ENCODE results near the gene ZNF385C.

ZNF385C gene

GRCh38 chr17:42098730-42099399 is 592 bp upstream of the ZNF385C start:
- no peaks in the 10 kb centered on the region for H3K9me3 ChIP-seq (ENCODE audit: insufficient read depth, low read length, severe bottlenecking)
- no peak for DNase-seq
- H3K27ac ChIP-seq (ENCODE audit: low read length): no peak overlapping the region
- H3K4me2 ChIP-seq (ENCODE audit: insufficient read depth, low read length): no peak overlapping the region
- ATAC-seq (ENCODE audit: insufficient read depth, low read depth): no peak
- no peak overlapping the region for H2AFZ ChIP-seq (ENCODE audit: low read depth, low read length)
- no peaks in the 10 kb centered on the region for H3K36me3 ChIP-seq (ENCODE audit: insufficient read depth, low read length)
- TF ChIP-seq CTCF (IDR thresholded peaks at IDR 0.05; ENCODE audit: borderline replicate concordance, extremely low read depth, low read length, poor library complexity, severe bottlenecking) (no peak), EZH2 (IDR thresholded peaks at IDR 0.05; ENCODE audit: borderline replicate concordance, low read depth, low read length, severe bottlenecking) (no peak)
- no peak overlapping the region for H3K4me3 ChIP-seq (ENCODE audit: low read depth in 1 of 2, low read length in 2 of 2)
- no peaks in the 10 kb centered on the region for H3K27me3 ChIP-seq (ENCODE audit: insufficient read depth, low read length, poor library complexity)
- no peaks in the 10 kb centered on the region for H3K4me1 ChIP-seq (ENCODE audit: insufficient read depth, low read length)
- H4K20me1 ChIP-seq (ENCODE audit: insufficient read depth, low read length): no peaks in the 10 kb centered on the region
- H3K79me2 ChIP-seq (ENCODE audit: insufficient read depth, low read length): no peaks in the 10 kb centered on the region
- H3K9ac ChIP-seq (ENCODE audit: low read depth, low read length): no peak overlapping the region

- ATAC-seq (ENCODE audit: insufficient read depth, low read depth): no peak
- Histone ChIP-seq H3K36me3 (ENCODE audit: insufficient read depth, low read length) (no peaks in the 10 kb centered on the region), H3K9me3 (ENCODE audit: insufficient read depth, low read length, severe bottlenecking) (no peaks in the 10 kb centered on the region), H3K9ac (ENCODE audit: low read depth, low read length) (no peak overlapping the region), H3K4me3 (ENCODE audit: low read depth in 1 of 2, low read length in 2 of 2) (no peak overlapping the region), H3K27me3 (ENCODE audit: insufficient read depth, low read length, poor library complexity) (no peaks in the 10 kb centered on the region), H4K20me1 (ENCODE audit: insufficient read depth, low read length) (no peaks in the 10 kb centered on the region), H3K4me2 (ENCODE audit: insufficient read depth, low read length) (no peak overlapping the region), H2AFZ (ENCODE audit: low read depth, low read length) (no peak overlapping the region), H3K79me2 (ENCODE audit: insufficient read depth, low read length) (no peaks in the 10 kb centered on the region), H3K4me1 (ENCODE audit: insufficient read depth, low read length) (no peaks in the 10 kb centered on the region), H3K27ac (ENCODE audit: low read length) (no peak overlapping the region)
- no peak for DNase-seq
- TF ChIP-seq EZH2 (IDR thresholded peaks at IDR 0.05; ENCODE audit: borderline replicate concordance, low read depth, low read length, severe bottlenecking) (no peak), CTCF (IDR thresholded peaks at IDR 0.05; ENCODE audit: borderline replicate concordance, extremely low read depth, low read length, poor library complexity, severe bottlenecking) (no peak)
These were observed 1.7 kb downstream of the ZNF385C start for GRCh38 chr17:42096360-42097111.

GRCh38 chr17:42094375-42095069 is 3.8 kb downstream of the ZNF385C start:
- no peak overlapping the region for H3K4me3 ChIP-seq (ENCODE audit: low read depth in 1 of 2, low read length in 2 of 2)
- no peak for DNase-seq
- no peak for ATAC-seq (ENCODE audit: insufficient read depth, low read depth)

More at GRCh38 chr17:42094375-42095069, 3.8 kb downstream of the ZNF385C start:
- H3K4me2 ChIP-seq (ENCODE audit: insufficient read depth, low read length): no peak overlapping the region
- H3K4me1 ChIP-seq (ENCODE audit: insufficient read depth, low read length): no peaks in the 10 kb centered on the region
- no peak overlapping the region for H2AFZ ChIP-seq (ENCODE audit: low read depth, low read length)
- no peaks in the 10 kb centered on the region for H3K9me3 ChIP-seq (ENCODE audit: insufficient read depth, low read length, severe bottlenecking)
- no peaks in the 10 kb centered on the region for H3K36me3 ChIP-seq (ENCODE audit: insufficient read depth, low read length)
- H3K27me3 ChIP-seq (ENCODE audit: insufficient read depth, low read length, poor library complexity): no peaks in the 10 kb centered on the region
- H3K27ac ChIP-seq (ENCODE audit: low read length): no peak overlapping the region
- TF ChIP-seq EZH2 (IDR thresholded peaks at IDR 0.05; ENCODE audit: borderline replicate concordance, low read depth, low read length, severe bottlenecking): no peak
- TF ChIP-seq CTCF (IDR thresholded peaks at IDR 0.05; ENCODE audit: borderline replicate concordance, extremely low read depth, low read length, poor library complexity, severe bottlenecking): no peak
- H3K9ac ChIP-seq (ENCODE audit: low read depth, low read length): no peak overlapping the region
- no peaks in the 10 kb centered on the region for H3K79me2 ChIP-seq (ENCODE audit: insufficient read depth, low read length)
- H4K20me1 ChIP-seq (ENCODE audit: insufficient read depth, low read length): no peaks in the 10 kb centered on the region
